Measurements from ENCODE around the gene PCARE.
"Not testable (repeated sequence)": the region's sequence is repeated elsewhere in the genome, so short reads cannot be mapped to it uniquely, and the experiment has no call there.

Gene PCARE

DNA sequence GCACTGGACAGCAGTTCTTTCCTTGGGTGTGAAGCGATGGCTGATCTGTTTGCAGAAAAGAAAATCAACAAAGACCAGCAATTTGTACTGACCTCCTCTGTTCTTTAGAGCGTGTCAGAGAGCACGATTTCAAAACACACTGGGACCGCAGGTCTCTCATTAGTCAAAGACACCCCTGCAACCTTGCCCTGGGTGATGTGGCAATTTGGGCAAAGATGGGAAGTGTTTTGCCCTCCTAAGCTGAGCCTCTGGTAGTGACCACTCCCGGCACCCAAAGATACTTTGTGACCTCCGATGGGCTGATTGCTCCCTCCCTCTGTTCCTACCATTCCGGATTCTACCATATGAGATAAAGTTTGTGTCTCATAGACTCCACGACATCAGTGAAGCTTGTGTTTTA, 22.6 kb upstream of the PCARE start:
- DNase-seq (ENCODE audit: low spot score) = no peak

DNA sequence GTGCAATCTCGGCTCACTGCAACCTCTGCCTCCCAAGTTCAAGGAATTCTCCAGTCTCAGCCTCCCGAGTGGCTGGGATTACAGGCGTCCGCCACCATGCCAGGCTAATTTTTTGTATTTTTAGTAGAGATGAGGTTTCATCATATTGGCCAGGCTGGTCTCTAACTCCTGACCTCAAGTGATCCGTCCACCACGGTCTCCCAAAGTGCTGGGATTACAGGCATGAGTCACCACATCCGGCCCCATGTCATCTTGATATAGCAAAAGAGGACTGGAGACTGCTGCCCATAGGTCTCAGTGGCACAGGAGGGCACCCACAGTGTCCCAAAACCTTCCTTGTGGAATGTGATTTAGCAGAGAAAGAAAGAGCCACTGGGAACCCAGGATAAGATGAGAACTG, 16.0 kb upstream of the PCARE start:
- DNase-seq (ENCODE audit: low spot score) = not testable (repeated sequence)

DNA sequence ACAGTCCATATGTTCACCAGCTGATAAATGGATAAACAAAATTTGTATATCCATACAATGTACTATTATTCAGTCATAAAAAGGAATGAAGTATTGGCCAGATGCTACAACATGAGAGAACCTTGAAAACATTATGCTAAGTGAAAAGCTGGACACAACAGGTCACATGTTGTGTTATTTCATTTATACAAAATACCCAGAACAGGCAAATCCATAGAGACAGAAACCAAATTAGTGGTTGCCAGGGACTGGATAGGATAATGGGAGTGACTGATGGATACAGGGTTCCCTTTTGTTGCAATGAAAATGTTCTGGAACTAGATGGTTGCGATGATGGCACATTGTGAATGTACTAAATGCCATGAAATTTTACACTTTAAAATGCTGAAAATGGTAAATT, 10.2 kb upstream of the PCARE start:
- no peak for DNase-seq (ENCODE audit: low spot score)

DNA sequence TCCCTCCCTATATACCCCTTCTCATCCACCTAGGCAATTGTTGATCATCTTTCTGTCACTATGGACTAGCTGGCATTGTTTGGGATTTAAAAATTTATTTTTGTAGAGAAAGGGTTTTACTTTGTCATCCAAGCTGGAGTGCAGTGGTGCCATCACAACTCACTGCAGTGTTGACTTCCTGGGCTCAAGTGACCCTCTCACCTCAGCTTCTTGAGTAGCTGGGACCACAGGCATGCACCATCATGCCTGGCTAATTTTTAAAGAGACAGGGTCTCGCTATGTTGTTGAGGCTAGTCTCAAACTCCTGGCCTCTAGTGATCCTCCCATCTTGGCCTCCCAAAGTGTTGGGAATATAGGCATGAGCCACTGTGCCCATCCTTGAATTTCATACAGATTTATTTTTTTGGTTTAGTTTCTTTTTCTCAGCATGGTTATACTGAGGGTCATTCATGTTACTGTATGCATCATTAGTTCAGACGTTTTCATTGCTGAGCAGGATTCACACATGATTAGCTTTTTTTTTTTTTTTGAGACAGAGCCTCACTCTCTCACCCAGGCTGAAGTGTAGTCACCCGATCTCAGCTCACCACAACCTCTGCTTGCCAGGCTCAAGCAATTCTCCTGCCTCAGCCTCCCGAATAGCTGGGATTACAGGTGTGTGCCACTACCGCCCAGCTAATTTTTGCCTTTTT, 8.6 kb upstream of the PCARE start:
- DNase-seq (ENCODE audit: low spot score) = no peak

DNA sequence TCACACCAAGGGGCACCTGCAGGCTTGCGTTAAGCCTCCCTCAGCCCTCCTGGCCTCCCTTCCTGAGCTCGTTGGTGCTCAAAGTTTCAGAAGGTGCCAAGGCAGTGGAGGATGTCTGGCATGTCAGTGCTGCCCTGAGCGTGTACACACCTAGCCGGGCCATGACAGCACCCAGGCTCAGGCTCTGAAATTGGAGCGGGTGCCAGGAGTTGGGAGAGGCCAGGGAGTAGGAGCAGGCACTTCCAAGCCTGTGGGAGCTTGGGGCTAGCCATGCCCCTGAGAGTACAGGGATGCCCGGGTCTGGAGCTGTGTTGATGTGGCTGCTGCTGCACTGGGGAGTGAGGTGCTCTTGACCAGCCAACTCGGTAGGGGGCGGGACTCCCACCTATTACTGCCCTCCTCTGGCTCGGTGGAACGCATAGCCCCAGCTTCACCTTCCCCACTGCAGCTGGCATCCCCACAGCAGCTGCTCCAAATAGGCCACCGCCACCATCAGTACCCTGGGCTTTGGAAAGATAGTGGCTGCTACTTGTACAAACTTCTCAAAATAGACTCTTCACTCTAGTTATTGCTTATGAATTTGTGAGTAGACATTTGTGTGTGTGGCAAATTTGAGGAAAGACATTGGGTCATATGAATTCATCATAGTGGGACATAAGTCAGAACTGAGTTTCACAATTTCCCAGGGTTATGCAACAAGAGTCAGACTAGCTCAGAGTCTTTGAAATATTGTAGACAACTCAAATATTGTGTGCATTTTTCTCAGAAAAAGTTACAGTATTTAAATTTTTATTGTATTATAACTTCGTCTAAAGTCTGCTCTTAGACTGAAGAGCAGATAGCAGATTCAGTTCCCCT, 6.8 kb upstream of the PCARE start:
- DNase-seq (ENCODE audit: low spot score) = no peak

DNA sequence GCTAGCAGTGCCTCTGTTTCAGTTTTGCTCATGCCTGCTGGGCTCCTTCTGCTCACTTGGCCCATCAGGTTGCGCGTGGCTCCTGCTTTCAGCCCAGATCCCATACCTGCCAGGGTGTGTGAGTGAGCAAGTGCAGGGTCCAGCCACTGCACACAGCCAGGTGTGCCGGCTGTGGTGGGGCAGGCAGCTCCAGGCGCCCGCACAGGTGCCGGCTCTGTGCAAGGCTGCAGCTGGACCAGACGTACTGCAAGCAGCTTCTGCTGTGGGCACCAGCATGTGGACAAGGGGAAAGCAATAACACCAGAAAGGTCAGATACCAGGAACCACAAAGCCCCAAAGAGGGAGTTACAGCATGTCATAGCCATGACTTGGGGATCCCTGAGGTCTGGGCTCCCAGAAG, 5.6 kb upstream of the PCARE start:
- no peak for DNase-seq (ENCODE audit: low spot score)

DNA sequence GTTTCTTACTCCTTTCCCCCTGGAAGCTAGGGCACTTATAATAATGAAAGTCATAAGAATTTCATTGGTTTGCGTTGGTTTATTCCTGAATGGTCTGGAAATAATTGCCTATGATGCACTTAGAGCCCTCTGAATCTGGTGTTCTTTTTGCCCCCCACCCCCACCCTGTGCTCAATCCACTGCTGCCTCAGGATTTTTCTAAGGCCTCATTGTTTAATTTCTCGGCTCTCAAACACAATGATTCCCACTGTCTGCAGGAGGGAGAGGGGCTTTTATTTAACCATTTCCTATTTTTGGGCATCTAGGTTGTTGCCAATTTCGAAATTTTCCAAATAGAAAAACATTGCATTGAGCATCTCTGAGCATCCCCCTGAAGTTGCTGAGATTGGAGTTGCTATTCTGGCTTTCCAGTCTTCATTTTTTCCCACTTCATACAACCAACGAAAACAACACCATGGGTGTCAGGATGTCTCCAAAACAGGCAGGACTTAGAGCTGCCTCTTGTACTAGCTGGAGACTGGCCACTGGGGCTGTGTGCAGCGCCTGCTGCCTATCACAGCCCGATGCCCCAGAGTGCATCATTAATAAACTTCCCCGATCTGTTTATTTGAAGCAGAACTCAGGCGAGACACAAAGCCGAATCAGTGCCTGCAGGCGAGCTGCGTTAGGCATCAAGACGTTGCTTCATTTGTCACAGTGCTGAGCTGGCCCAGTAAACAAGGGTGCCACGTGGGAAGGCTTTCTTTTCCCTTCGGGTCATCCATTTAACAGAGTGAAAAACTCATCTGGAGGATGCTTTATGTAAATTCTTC, 1.8 kb upstream of the PCARE start:
- DNase-seq (ENCODE audit: low spot score) = no peak

DNA sequence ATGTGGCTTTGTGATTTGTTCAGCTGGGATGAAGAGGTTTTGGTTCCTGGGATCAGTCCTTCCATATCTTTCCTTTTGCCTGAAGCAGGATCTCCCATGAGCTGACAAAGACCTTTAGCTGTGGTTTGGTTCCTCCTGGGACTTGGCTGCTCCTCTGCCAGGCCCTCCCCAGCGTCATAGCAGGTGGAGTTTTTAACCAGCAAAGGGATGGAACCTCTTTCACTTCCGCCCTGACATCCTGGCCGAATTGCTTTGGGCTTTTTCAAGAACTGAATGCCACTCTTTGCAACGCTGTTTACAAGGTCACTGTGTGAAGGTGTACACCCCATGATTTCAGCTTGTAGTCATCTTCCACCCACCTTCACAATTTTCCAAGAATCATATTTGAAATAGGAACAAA, 390 bp downstream of the PCARE start:
- no peak for DNase-seq (ENCODE audit: low spot score)

DNA sequence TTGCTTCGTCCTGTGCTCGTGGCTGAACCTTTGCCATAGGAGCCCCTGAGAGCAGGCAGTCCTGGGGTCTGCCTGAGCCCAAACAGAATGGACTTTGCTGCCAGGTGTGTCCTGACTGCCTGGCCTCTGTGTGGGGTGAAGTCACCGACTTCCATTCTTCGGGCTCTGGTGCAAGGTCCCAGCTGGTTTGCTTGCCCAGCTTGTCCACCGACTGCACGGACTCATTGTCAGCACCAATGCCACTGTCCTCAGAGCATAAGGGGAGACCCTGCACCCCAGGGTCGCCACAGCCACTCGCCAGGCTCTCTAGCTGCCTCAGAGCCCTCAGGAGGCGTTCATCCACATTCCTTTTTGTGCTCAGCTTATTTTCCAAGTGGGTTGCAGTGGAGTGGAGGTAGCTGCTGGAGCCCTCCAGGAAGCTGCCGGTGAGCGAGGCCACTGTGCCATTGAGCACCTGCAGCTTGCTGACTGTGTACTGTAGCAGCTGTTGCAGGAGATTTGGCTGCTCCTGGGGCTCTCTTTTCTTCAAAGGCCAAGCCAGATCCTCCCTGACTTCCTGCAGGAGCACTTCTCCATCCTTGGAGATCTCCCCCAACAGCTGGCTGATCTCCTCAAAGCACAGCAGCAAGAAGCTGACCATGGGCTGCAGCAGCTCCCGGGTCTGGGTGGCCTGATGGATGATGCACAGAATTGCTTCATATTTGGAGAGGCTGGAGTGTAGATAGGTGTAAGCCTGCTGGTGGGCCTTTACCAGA, 1.2 kb downstream of the PCARE start:
- no peak for DNase-seq (ENCODE audit: low spot score)

DNA sequence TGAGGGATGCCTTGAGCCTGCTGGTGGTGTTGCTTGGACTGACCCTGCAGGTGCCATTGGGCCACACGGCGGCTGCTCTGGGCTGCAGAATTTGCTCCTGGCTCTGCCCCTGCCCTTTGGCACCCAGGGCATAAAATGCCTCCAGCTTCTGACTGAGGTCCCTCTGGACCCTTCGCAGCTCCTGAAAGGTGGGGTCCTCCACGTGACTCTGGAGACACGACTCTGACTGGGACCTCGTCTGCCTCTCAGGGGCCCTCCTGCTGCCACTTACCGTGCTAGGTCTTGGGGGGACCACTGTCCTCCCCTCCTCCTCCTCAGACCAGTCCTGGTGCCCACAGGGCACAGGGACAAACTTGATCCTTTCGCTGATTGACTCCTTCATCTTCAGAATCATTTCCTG, 2.1 kb downstream of the PCARE start:
- DNase-seq (ENCODE audit: low spot score) = no peak

DNA sequence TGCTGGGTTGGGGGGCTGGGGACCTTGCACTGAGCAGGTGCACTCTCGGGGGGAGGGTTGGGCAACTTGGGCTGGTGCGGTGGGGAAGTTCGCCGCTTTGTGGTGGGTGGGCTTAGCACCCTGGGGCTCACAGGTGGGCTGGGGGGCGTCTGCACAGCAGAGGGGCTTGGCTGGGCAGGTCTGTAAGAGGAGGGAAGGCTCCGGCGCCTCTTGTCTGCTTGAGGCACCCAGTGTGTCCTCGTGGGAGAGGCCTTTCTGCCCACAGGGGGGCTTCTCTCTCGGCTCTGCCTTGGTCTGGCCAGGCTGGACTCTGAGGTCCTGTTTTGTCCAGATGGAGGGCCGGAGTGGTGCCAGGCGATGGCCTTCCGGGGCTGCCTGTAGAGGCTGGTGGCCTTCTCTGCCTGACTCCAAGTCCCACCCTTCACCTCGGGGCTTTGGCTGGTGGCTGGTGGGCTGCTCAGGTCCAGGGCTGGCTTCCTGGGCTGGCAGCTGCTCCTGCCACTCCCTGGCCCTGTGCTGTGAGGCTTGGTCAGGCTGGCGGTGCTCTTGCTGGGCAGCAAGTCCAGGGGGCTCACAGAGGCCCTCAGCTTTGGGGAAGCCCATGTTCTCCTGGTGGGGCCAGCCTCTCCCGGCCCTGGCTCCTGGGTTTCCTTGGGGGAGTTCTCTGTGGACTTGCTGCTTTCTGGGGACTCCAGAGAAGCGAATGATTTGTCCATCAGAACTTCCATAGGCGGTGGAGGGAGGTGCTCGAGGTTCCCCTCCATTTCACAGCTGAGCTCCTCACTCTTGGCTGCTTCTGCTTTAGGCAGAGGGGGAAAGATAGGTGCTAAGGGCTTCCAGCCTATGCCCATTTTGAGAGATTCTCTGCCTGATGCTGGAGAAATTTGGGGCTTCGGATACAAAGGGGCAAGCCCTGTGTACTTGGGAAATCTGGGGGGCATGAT, 3.0 kb downstream of the PCARE start:
- no peak for DNase-seq (ENCODE audit: low spot score)

DNA sequence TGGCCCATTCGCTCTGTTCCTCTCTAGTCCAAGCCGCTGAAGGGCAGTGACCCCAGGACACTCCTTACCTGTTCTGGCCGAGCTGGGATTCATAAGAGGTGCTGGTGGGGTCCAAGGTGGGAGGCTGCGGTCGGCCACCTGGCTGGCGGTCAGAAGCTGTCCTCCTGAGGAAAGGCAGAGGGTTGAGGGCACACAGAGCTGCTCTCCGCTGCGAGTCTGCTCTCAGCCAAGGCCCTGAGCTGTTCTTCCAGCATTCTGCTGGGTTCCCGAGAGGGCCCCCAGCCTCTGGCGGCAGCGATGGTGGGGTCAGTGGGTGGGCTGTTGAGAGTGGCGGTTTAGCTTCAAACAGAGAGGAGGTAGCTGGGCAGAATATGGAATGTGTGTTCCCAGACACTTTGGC, 3.8 kb downstream of the PCARE start:
- DNase-seq (ENCODE audit: low spot score) = no peak

DNA sequence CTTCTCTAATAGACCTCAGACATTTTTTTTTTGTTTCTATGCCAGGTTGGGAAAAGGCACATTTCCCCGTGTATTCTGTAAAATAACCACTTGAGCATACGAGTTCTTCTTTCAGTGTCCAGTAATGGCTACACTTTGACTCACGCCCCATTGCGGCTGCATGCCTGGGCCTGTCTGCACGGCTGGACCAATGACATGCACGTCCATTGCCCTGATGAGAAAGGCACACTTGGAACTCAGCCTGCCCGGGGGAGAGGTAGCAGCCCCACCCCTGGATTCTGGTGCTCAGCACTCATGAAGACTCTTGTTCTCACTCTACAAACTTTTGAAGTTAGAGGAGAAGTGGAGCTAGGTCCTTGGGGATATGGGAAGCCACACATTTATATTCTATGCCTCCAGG, 5.8 kb downstream of the PCARE start:
- no peak for DNase-seq (ENCODE audit: low spot score)

DNA sequence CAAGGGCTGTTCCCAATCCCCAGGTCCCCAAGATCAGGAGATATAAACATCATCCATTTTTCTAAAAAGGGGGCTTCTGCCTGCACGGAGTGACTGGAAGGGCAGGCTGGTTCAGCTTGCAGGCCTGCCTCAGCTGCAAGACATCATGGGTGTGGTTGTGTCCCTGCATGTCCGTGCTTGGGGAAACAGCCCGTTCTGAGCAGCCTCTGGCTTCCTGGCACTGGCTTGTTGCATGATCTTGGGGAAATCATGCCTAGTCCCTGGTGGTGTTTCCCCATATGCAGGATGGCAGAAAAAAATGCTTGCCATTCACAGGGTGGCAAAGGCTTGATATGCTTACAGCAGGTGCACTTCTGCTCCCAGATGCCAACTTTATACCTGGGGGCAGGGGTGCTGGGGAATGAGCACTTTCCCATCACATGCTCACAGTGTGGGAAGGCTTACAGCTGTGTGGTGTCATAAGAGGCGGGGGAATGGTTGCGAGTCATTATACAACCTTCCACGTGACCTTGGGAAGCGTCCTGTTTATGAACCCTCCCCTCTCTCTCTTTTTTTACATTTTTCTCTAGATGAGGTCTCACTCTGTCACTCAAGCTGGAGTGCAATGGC, 7.2 kb downstream of the PCARE start:
- peak; percentile 22 for DNase-seq (ENCODE audit: low spot score)

DNA sequence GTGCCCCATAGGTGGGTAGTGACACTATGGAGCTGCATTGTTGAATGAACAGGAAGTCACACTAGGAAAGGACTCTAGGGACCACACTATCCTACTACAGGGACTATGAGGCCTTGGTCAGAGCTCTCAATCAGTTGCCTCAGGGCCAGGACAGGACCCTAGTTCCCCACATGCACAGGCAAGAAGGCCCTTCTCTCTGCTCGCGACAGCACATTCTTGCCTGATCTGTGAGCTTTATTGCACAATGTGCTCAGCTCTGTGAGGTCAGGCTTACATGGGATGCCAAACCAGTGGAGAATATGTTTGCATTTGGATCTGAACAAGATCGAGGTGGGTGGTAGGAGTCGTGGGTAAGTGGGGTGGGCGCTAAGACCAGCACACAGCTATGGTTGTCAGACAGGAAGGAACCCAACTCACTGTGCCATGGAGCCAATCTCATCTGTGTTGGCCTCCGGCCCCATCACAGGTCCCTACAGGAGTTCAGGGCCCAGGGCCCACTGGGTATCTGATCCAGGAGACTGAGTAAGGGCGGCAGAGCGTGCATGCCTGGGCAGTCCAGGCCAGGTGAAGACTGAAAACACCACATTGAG, 8.0 kb downstream of the PCARE start:
- no peak for DNase-seq (ENCODE audit: low spot score)

DNA sequence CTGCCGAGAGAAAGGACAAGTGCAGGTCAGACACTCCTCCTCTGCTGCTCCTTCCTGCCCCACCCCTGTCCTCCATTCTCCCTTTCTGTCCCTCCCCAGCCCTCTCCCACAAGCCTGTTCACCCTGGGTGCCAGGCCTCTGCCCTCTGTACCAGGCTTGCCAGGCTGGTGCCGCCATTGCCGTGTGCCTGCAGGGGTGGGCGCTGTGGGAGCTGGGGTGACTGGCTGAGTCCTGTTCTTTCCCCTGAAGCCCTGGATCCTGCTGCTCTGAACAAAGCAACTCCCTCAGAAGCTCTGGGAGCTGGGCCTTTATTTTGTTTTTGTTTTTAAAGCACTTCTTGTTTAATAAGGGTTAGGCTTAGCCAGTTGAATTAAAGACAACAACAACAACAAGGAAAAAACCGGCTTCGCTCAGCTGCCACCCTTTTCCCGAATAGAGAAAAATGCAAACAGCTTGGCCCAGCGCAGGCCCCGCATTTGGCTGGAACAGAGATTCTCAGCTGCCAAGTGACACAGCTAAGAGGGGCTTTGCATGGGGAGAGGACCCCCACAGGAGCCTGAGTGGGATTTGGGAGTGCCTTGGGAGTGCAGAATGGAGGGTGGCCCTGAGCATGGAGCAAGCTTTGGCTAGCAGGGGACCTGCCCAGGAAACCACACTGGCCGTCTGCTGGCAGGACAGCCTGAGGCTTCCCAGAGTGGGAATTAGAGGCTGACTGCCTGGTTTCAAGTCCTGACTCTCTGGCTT, 9.1 kb downstream of the PCARE start:
- DNase-seq (ENCODE audit: low spot score) = no peak

DNA sequence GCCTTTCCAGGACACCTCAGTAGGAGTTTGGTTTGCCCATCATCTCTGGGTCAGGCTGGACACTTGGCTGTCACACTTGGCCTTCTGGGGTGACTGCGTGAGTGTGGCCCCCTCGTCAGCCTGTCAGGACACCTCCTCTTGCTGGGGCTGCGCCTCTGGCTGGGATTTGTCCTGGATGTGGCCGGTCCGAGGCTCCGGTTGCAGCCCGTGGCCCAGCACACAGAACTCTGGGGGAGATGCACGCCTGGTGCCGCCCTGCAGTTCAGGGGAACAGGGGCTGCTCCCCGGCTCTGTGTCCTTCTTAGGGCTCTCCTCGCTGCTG, 9.6 kb downstream of the PCARE start:
- no peak for DNase-seq (ENCODE audit: low spot score)

DNA sequence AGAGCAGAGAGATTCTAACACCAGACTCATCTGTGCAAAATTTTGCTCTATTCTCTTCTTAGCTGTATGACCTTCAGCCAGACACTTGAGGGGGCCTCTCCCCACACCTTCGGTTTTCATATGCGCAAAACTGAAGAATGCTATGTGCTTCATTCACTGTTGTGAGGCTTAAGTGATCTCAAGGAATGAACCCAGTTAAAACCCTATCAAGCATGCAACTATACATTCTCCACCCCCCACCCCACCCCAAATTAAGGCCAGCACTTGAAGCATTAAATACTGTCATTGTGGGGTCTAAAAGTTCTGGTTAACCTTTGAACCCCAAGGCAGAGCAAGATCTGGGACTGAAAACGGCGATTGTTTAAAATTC, 10.0 kb downstream of the PCARE start:
- DNase-seq (ENCODE audit: low spot score) = no peak

DNA sequence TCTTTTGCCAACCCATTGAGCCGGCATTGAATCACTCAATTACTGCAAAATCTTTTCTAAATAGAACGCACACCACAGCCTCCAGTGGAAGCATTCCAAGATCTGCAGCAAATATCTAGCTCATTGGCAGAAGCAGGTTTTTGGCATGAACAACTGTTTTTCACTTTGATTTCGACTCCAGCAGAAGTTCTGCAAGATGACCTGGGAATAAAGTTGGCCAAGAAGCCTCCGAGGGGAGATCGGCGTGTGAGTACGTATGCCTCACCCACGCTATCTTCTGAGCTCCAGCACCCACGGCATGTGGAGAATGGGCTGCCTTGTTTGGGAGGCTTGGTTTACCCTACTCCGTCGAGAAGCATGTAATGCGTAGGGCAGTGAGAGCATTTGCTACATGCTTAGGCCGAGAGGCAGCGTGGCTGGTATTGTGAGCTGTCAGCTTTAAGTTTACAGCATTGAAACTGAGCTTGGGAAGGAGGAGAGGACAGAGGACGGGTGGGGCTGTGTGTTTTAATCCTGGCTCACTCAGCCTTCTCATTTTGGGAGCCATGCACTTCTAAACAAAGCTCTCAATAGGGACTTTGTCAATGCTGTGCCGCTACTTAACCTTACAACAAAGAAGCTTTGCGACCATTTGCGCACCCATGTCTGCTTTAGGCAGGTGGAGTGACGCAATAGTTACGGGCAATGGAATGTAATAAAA, 10.5 kb downstream of the PCARE start:
- no peak for DNase-seq (ENCODE audit: low spot score)

All from SW480 (cell line).